AG04450 (cell line): ENCODE results near the gene TMEFF1. TPM values are rescaled to one million over a fixed set of nuclear protein-coding genes. Genes with fewer than 3 reads are reported as not detected.

ENCODE experiments used
- CTCF ChIA-PET: fragments of 300-600, 350-600 bp; formaldehyde crosslinking; extraction: SDS; loops from one replicate; lab custom pipeline; 2022; ENCODE audit warnings: antibody characterized with exemption, inconsistent platforms; lab: Charles Lee
- POLR2A ChIA-PET: fragments of 350-600 bp; formaldehyde crosslinking; extraction: SDS; loops from one replicate; lab custom pipeline; 2021; ENCODE audit warnings: antibody characterized with exemption, inconsistent platforms; lab: Yijun Ruan, JAX
- DNase-seq: peaks from one replicate; pipeline ENCODE4 v3.0.0-alpha.2; 2011; ENCODE audit warnings: low read depth, low spot score
- H3K27ac ChIP-seq: one replicate; pipeline ENCODE4 v1.5.1; 2012; ENCODE audit warnings: low read depth, low read length, control low read depth
- H3K27me3 ChIP-seq: one replicate; pipeline ENCODE4 v1.6.0; 2012; ENCODE audit warnings: low read length; ENCODE audit not compliant: control insufficient read depth, insufficient read depth
- H3K4me3 ChIP-seq: 2 replicates; pipeline ENCODE4 v1.5.1; 2011; ENCODE audit warnings: mild to moderate bottlenecking, low read depth, low read length, control low read depth
- H3K9me3 ChIP-seq: 2 replicates; pipeline ENCODE4 v1.5.1; 2012; ENCODE audit warnings: low read length; ENCODE audit not compliant: control insufficient read depth, insufficient read depth
- CTCF ChIP-seq: IDR thresholded peaks from 2 replicates; pipeline ENCODE4 v1.5.1; 2011; ENCODE audit warnings: low read depth, low read length, control low read depth, inconsistent platforms
- polyA plus RNA-seq: library from polyadenylated mRNA; depleted of rRNA; stranded (reverse); fragments of >200 nt; gene quantifications from 2 replicates; pipeline ENCODE4 v1.2.3, GENCODE V29; 2011

The TMEFF1 gene
- polyA plus RNA-seq, 1 experiment: 0.45 TPM

GRCh38 chr9:100600521-100601079 is 127.7 kb downstream of the TMEFF1 start:
- CTCF ChIA-PET: interaction anchor here (0.5 to 5.3 kb wide), 36 partner anchors 10 to 1417 kb away, joined by 3 to 277 read pairs (median 4); partner anchors contain the start of gene CAVIN4
- POLR2A ChIA-PET: no interaction called here
- no peak for TF ChIP-seq CTCF
- Histone ChIP-seq H3K27ac (no peak overlapping the region), H3K27me3 (peaks cover 5% of the 10 kb centered on the region), H3K4me3 (no peak overlapping the region), H3K9me3 (no peaks in the 10 kb centered on the region)
- no peak for DNase-seq

GRCh38 chr9:100601216-100601615 is 128.3 kb downstream of the TMEFF1 start:
- peak; percentile 81 for TF ChIP-seq CTCF
- Histone ChIP-seq H3K27ac (no peak overlapping the region), H3K9me3 (no peaks in the 10 kb centered on the region), H3K27me3 (peaks cover 5% of the 10 kb centered on the region), H3K4me3 (no peak overlapping the region)
- no peak for DNase-seq
- CTCF ChIA-PET: interaction anchor here (0.5 to 5.3 kb wide), 49 partner anchors 9 to 1418 kb away, joined by 3 to 277 read pairs (median 4); partner anchors contain the start of gene CAVIN4
- POLR2A ChIA-PET: no interaction called here

- ChIA-PET POLR2A (no interaction called here), CTCF (interaction anchor here (0.5 to 5.3 kb wide), 54 partner anchors 8 to 885 kb away, joined by 3 to 277 read pairs (median 4); partner anchors contain the start of gene CAVIN4)
- no peak for DNase-seq
- H3K9me3 ChIP-seq: no peaks in the 10 kb centered on the region
- H3K27me3 ChIP-seq: peaks cover 3% of the 10 kb centered on the region
- no peak overlapping the region for H3K4me3 ChIP-seq
- TF ChIP-seq CTCF: peak; percentile 82
- H3K27ac ChIP-seq: no peak overlapping the region
These were observed 129.4 kb downstream of the TMEFF1 start for GRCh38 chr9:100602342-100602801.

GRCh38 chr9:100605405-100605804 is 132.5 kb downstream of the TMEFF1 start:
- ChIA-PET POLR2A (no interaction called here), CTCF (interaction anchor here (1.0 to 1.8 kb wide), 2 partner anchors 9 to 706 kb away, joined by 3 to 7 read pairs; no protein-coding TSS in a partner anchor)
- no peak overlapping the region for H3K4me3 ChIP-seq
- H3K27me3 ChIP-seq: no peaks in the 10 kb centered on the region
- H3K27ac ChIP-seq: no peak overlapping the region
- no peak for DNase-seq
- TF ChIP-seq CTCF: no peak
- no peaks in the 10 kb centered on the region for H3K9me3 ChIP-seq

- DNase-seq: no peak
- CTCF ChIA-PET: no interaction called here
- H3K27ac ChIP-seq: no peak overlapping the region
- POLR2A ChIA-PET: no interaction called here
- no peak overlapping the region for H3K4me3 ChIP-seq
- TF ChIP-seq CTCF: no peak
- no peaks in the 10 kb centered on the region for H3K9me3 ChIP-seq
- no peaks in the 10 kb centered on the region for H3K27me3 ChIP-seq
These were observed 146.2 kb downstream of the TMEFF1 start for GRCh38 chr9:100619194-100619593.
